Measurements from ENCODE around the gene FBXO3. TPM values are rescaled to one million over a fixed set of nuclear protein-coding genes. Genes with fewer than 3 reads are reported as not detected.

The FBXO3 gene
- total and polyA plus RNA-seq, 9 of the 15 experiments (the other 6 are each of a cell fraction or from before 2014, with no cell fraction given), result 11.6 to 59.3 (median 29.2) TPM

GRCh38 chr11:33777906-33778305, 3.6 kb upstream of the FBXO3 start (continued):
- TF ChIP-seq ZSCAN29 (IDR thresholded peaks at IDR 0.05), result no peak
- no peak for TF ChIP-seq GABPB1 (CRISPR knock-in tag; IDR thresholded peaks at IDR 0.05)
- TF ChIP-seq CTCFL (IDR thresholded peaks at IDR 0.05; ENCODE audit: borderline replicate concordance, insufficient read depth, low read depth, low read length, poor library complexity, severe bottlenecking), result no peak

- TF ChIP-seq ZC3H4 (CRISPR knock-in tag; IDR thresholded peaks at IDR 0.05; ENCODE audit: borderline replicate concordance) (no peak), NFE2 (IDR thresholded peaks at IDR 0.05; ENCODE audit: low read depth) (no peak), FOXA3 (CRISPR knock-in tag; conservative IDR thresholded peaks at IDR 0.05 in 1 of 2, IDR thresholded peaks at IDR 0.05 in 1 of 2) (no peak), CBX2 (IDR thresholded peaks at IDR 0.05; ENCODE audit: insufficient read depth, low read length, poor library complexity, severe bottlenecking) (peak; percentile 59), RBM22 (IDR thresholded peaks at IDR 0.05; ENCODE audit: low read depth, low read length, poor library complexity, severe bottlenecking) (no peak), MTF1 (CRISPR knock-in tag; IDR thresholded peaks at IDR 0.05; ENCODE audit: borderline replicate concordance) (no peak), ZNF143 (CRISPR knock-in tag; IDR thresholded peaks at IDR 0.05) (no peak), MXI1 (IDR thresholded peaks at IDR 0.05; ENCODE audit: low read depth, low read length) (no peak), CBX8 (IDR thresholded peaks at IDR 0.05; ENCODE audit: borderline replicate concordance, extremely low read depth, low read depth, low read length, poor library complexity, severe bottlenecking) (peak; percentile 70)
- Histone ChIP-seq H3K27me3 (ENCODE audit: control insufficient read depth in 2 of 2, insufficient read depth in 2 of 2, low read length in 2 of 2) (peaks cover 23 to 26% of the 10 kb centered on the region in 2 experiments), H3K79me2 (ENCODE audit: control insufficient read depth, insufficient read depth, low read length) (peaks cover 27% of the 10 kb centered on the region), H3K9me3 (replicated peaks; ENCODE audit: control insufficient read depth, insufficient read depth, low read depth, low read length) (no peaks in the 10 kb centered on the region), H3K27ac (ENCODE audit: extremely low read depth, low read depth, low read length) (no peak overlapping the region), H3K9me1 (ENCODE audit: control insufficient read depth, insufficient read depth, low read length) (no peaks in the 10 kb centered on the region), H2AFZ (ENCODE audit: low read depth, low read length) (no peak overlapping the region), H3K4me1 (replicated peaks in 1 of 2; ENCODE audit: control insufficient read depth in 2 of 2, insufficient read depth in 2 of 2, low read length in 2 of 2) (peaks cover 18 to 23% of the 10 kb centered on the region in 2 experiments; a peak in 4 of 5 replicates), H4K20me1 (replicated peaks; ENCODE audit: control insufficient read depth, insufficient read depth, low read length) (0 out of 2 replicates have a peak, but pooled peaks cover 7% of the 10 kb centered on the region), H3K9ac (ENCODE audit: insufficient read depth in 1 of 2, low read depth in 2 of 2, low read length in 2 of 2) (no peak overlapping the region), H3K4me3 (no peak overlapping the region), H3K4me2 (ENCODE audit: insufficient read depth, low read length) (no peak overlapping the region), H3K36me3 (ENCODE audit: control insufficient read depth, insufficient read depth, low read length) (no peaks in the 10 kb centered on the region)
- POLR2A ChIA-PET, result interaction anchor here (1.1 kb wide), 1 partner anchor 19 kb away, joined by 3 read pairs; no protein-coding TSS in a partner anchor
- 0% methylated on average over 1 of the region's 1 CpG for WGBS (ENCODE audit: insufficient coverage, low coverage, missing lambda C conversion rate)
- no TSS peak for BruUV-seq (replicated peaks)
- CTCF ChIA-PET (ENCODE audit: low intra/inter-chr PET ratio), result no interaction called here
- ATAC-seq (no peak), FAIRE-seq (no peak), DNase-seq (ENCODE audit: extremely low read depth in 1 of 4, low spot score in 3 of 4) (no peak)
- intact Hi-C loops (cut with micrococcal nuclease) (no loop called here), in situ Hi-C loops (cut with MboI) (no loop called here)
These were observed 1.6 kb upstream of the FBXO3 start for GRCh38 chr11:33775832-33776470.
